Chondrocyte (in vitro differentiated cells): ENCODE results near the gene NPAS3. TPM values are rescaled to one million over a fixed set of nuclear protein-coding genes. Genes with fewer than 3 reads are reported as not detected.

Experiments
- DNase-seq: peaks from one replicate; pipeline ENCODE4 v3.0.0; 2021; ENCODE audit warnings: mixed read lengths, low spot score
- H3K27ac Mint-ChIP-seq: one replicate; pipeline ENCODE4 v1.8.0; 2021; ENCODE audit warnings: mild to moderate bottlenecking, moderate library complexity, mixed read lengths; ENCODE audit not compliant: unreplicated experiment
- H3K27me3 Mint-ChIP-seq: 2 replicates; pipeline ENCODE4 v1.8.0; 2021; ENCODE audit warnings: low read depth, mixed read lengths
- H3K36me3 Mint-ChIP-seq: 2 replicates; pipeline ENCODE4 v1.8.0; 2021; ENCODE audit warnings: low read depth, mixed read lengths
- H3K4me1 Mint-ChIP-seq: 2 replicates; pipeline ENCODE4 v1.8.0; 2021; ENCODE audit warnings: low read depth, mild to moderate bottlenecking, mixed read lengths
- H3K4me3 Mint-ChIP-seq: one replicate; pipeline ENCODE4 v1.8.0; 2021; ENCODE audit warnings: mild to moderate bottlenecking, moderate library complexity, mixed read lengths; ENCODE audit not compliant: unreplicated experiment
- H3K9me3 Mint-ChIP-seq: 2 replicates; pipeline ENCODE4 v1.8.0; 2021; ENCODE audit warnings: low read depth, mixed read lengths
- CTCF ChIP-seq: fragments of 200-600 bp; sonication (generic); IDR thresholded peaks from 2 replicates; pipeline ENCODE4 v1.5.0; 2021; ENCODE audit warnings: antibody characterized with exemption, mild to moderate bottlenecking, moderate library complexity
- total RNA-seq: library from RNA; stranded (reverse); gene quantifications from 3 replicates; pipeline ENCODE4 v1.2.1, GENCODE V29; 2021

Gene NPAS3
- total RNA-seq, 1 donor from 2014 or later, result 2.6 TPM

- H3K4me3 Mint-ChIP-seq, result no peak overlapping the region
- no peaks in the 10 kb centered on the region for H3K27me3 Mint-ChIP-seq
- no peaks in the 10 kb centered on the region for H3K4me1 Mint-ChIP-seq
- no peaks in the 10 kb centered on the region for H3K36me3 Mint-ChIP-seq
- DNase-seq, result no peak
- no peak overlapping the region for H3K27ac Mint-ChIP-seq
- no peaks in the 10 kb centered on the region for H3K9me3 Mint-ChIP-seq
- no peak for TF ChIP-seq CTCF
Observed at GRCh38 chr14:33307691-33308251, 369.1 kb downstream of the NPAS3 start.

GRCh38 chr14:33309106-33309505 is 370.4 kb downstream of the NPAS3 start:
- no peak for TF ChIP-seq CTCF
- DNase-seq, result no peak
- Mint-ChIP-seq H3K9me3 (no peaks in the 10 kb centered on the region), H3K4me1 (no peaks in the 10 kb centered on the region), H3K36me3 (no peaks in the 10 kb centered on the region), H3K27me3 (no peaks in the 10 kb centered on the region), H3K4me3 (no peak overlapping the region), H3K27ac (no peak overlapping the region)

GRCh38 chr14:33315217-33315616 is 376.5 kb downstream of the NPAS3 start:
- Mint-ChIP-seq H3K4me3 (no peak overlapping the region), H3K9me3 (peaks cover 2% of the 10 kb centered on the region), H3K36me3 (no peaks in the 10 kb centered on the region), H3K4me1 (peaks cover 4% of the 10 kb centered on the region), H3K27me3 (no peaks in the 10 kb centered on the region), H3K27ac (no peak overlapping the region)
- no peak for DNase-seq
- TF ChIP-seq CTCF, result no peak

- no peak overlapping the region for H3K4me3 Mint-ChIP-seq
- no peaks in the 10 kb centered on the region for H3K36me3 Mint-ChIP-seq
- no peak for DNase-seq
- H3K27me3 Mint-ChIP-seq, result no peaks in the 10 kb centered on the region
- H3K27ac Mint-ChIP-seq, result no peak overlapping the region
- H3K4me1 Mint-ChIP-seq, result peaks cover 4% of the 10 kb centered on the region
- H3K9me3 Mint-ChIP-seq, result peaks cover 2% of the 10 kb centered on the region
- TF ChIP-seq CTCF, result no peak
Observed at GRCh38 chr14:33315721-33316120, 377.0 kb downstream of the NPAS3 start.

GRCh38 chr14:33317675-33318074 is 379.0 kb downstream of the NPAS3 start:
- Mint-ChIP-seq H3K27ac (no peak overlapping the region), H3K27me3 (no peaks in the 10 kb centered on the region), H3K4me1 (peaks cover 4% of the 10 kb centered on the region), H3K9me3 (peaks cover 2% of the 10 kb centered on the region), H3K4me3 (no peak overlapping the region), H3K36me3 (no peaks in the 10 kb centered on the region)
- TF ChIP-seq CTCF, result no peak
- no peak for DNase-seq
